GM21529 (cell line): ENCODE measurements around the gene PPARD.
"Not testable (repeated sequence)": the region's sequence is repeated elsewhere in the genome, so short reads cannot be mapped to it uniquely, and the experiment has no call there.

Experiments used
- ATAC-seq: cut with Tn5 transposase; IDR thresholded peaks from one replicate; pipeline ENCODE4 v1.9.1; 2021; ENCODE audit not compliant: unreplicated experiment

The PPARD gene

GRCh38 chr6:35403544-35404442 is 61.4 kb downstream of the PPARD start:
- ATAC-seq = no peak

GRCh38 chr6:35406711-35407485 is 64.5 kb downstream of the PPARD start:
- ATAC-seq = no peak

GRCh38 chr6:35409245-35409644 is 66.9 kb downstream of the PPARD start:
- ATAC-seq = no peak

- ATAC-seq = no peak
Measured at GRCh38 chr6:35410131-35410530, 67.8 kb downstream of the PPARD start.

- no peak for ATAC-seq
Measured at GRCh38 chr6:35411066-35411465, 68.7 kb downstream of the PPARD start.

GRCh38 chr6:35412102-35412501 is 69.7 kb downstream of the PPARD start:
- no peak for ATAC-seq

GRCh38 chr6:35413911-35414310 is 71.6 kb downstream of the PPARD start:
- no peak for ATAC-seq

GRCh38 chr6:35415065-35415891 is 72.9 kb downstream of the PPARD start:
- no peak for ATAC-seq

- ATAC-seq = no peak
Measured at GRCh38 chr6:35417979-35418661, 75.8 kb downstream of the PPARD start.

GRCh38 chr6:35419417-35419816 is 77.1 kb downstream of the PPARD start:
- no peak for ATAC-seq

- ATAC-seq = no peak
Measured at GRCh38 chr6:35419961-35420360, 77.6 kb downstream of the PPARD start.

- no peak for ATAC-seq
Measured at GRCh38 chr6:35425284-35425683, 82.9 kb downstream of the PPARD start.

- no peak for ATAC-seq
Measured at GRCh38 chr6:35426074-35426473, 83.7 kb downstream of the PPARD start.

GRCh38 chr6:35427435-35427834 is 85.1 kb downstream of the PPARD start:
- no peak for ATAC-seq

GRCh38 chr6:35427851-35428321 is 85.5 kb downstream of the PPARD start:
- ATAC-seq = no peak

GRCh38 chr6:35428421-35429149 is 86.2 kb downstream of the PPARD start:
- no peak for ATAC-seq

- no peak for ATAC-seq
Measured at GRCh38 chr6:35429463-35429862, 87.1 kb downstream of the PPARD start.

GRCh38 chr6:35432291-35432690 is 89.9 kb downstream of the PPARD start:
- ATAC-seq = no peak

- not testable (repeated sequence) for ATAC-seq
Measured at GRCh38 chr6:35432702-35433101, 90.3 kb downstream of the PPARD start.
